NCI-H526 (cell line): ENCODE results near the gene RBM33.
"Not testable (repeated sequence)": the region's sequence is repeated elsewhere in the genome, so short reads cannot be mapped to it uniquely, and the experiment has no call there.

ENCODE experiments used
- DNase-seq, 2 experiments: peaks; one replicate each; lab custom pipeline; 2025; lab: John Stamatoyannopoulos, UW

RBM33 gene

GRCh38 chr7:155644178-155644970 is at the start of gene RBM33:
RBM33 (plus strand) TSS chr7:155644661; CDS start chr7:155644877, 216 bp downstream.
- DNase-seq: peak; percentile 81 to 93

GRCh38 chr7:155594961-155595366 is 49.5 kb upstream of the RBM33 start:
- peak in 1 of 2 experiments; percentile 26 for DNase-seq

GRCh38 chr7:155597753-155598140 is 46.7 kb upstream of the RBM33 start:
- peak; percentile 41 to 71 for DNase-seq

GRCh38 chr7:155598810-155599210 is 45.7 kb upstream of the RBM33 start:
- DNase-seq: peak; percentile 76 to 96

- no peak for DNase-seq
These were observed 42.3 kb upstream of the RBM33 start for GRCh38 chr7:155602156-155602555.

GRCh38 chr7:155602750-155603149 is 41.7 kb upstream of the RBM33 start:
- no peak for DNase-seq

- DNase-seq: no peak
These were observed 41.1 kb upstream of the RBM33 start for GRCh38 chr7:155603205-155603857.

- no peak for DNase-seq
These were observed 40.5 kb upstream of the RBM33 start for GRCh38 chr7:155603858-155604503.

GRCh38 chr7:155604504-155604997 is 39.9 kb upstream of the RBM33 start:
- DNase-seq: no peak

GRCh38 chr7:155609185-155609584 is 35.3 kb upstream of the RBM33 start:
- DNase-seq: no peak

GRCh38 chr7:155610633-155611193 is 33.7 kb upstream of the RBM33 start:
- no peak for DNase-seq

GRCh38 chr7:155611808-155612447 is 32.5 kb upstream of the RBM33 start:
- DNase-seq: no peak

- no peak for DNase-seq
These were observed 31.8 kb upstream of the RBM33 start for GRCh38 chr7:155612658-155613057.

GRCh38 chr7:155615085-155615484 is 29.4 kb upstream of the RBM33 start:
- not testable (repeated sequence) for DNase-seq

- peak; percentile 77 to 88 for DNase-seq
These were observed 25.5 kb upstream of the RBM33 start for GRCh38 chr7:155618708-155619633.

GRCh38 chr7:155619634-155620271 is 24.7 kb upstream of the RBM33 start:
- DNase-seq: no peak

GRCh38 chr7:155620497-155620896 is 24.0 kb upstream of the RBM33 start:
- DNase-seq: no peak

GRCh38 chr7:155621418-155621980 is 23.0 kb upstream of the RBM33 start:
- no peak for DNase-seq

- DNase-seq: no peak
These were observed 20.0 kb upstream of the RBM33 start for GRCh38 chr7:155624412-155624811.

- DNase-seq: peak in 1 of 2 experiments; percentile 24
These were observed 18.9 kb upstream of the RBM33 start for GRCh38 chr7:155625557-155625956.
